Adipocyte (in vitro differentiated cells): Measurements from ENCODE around the gene ANKFY1.
A peak's percentile ranks its signal among the peaks of the same experiment; 100 is the strongest.
"Not testable (repeated sequence)": the region's sequence is repeated elsewhere in the genome, so short reads cannot be mapped to it uniquely, and the experiment has no call there.

Experiments
- DNase-seq: peaks from one replicate; pipeline ENCODE4 v3.0.0-alpha.2; 2015; ENCODE audit warnings: low read depth
- H3K27me3 ChIP-seq: replicated peaks from 2 replicates; pipeline ENCODE4 v1.7.0; 2013; ENCODE audit warnings: mild to moderate bottlenecking, low read length, moderate library complexity; ENCODE audit not compliant: control insufficient read depth, insufficient read depth
- H3K36me3 ChIP-seq: 2 replicates; pipeline ENCODE4 v1.7.0; 2013; ENCODE audit warnings: low read length, mild to moderate bottlenecking, moderate library complexity; ENCODE audit not compliant: control insufficient read depth, insufficient read depth, severe bottlenecking
- H3K4me1 ChIP-seq: 2 replicates; pipeline ENCODE4 v1.7.0; 2013; ENCODE audit warnings: mild to moderate bottlenecking, low read length, moderate library complexity; ENCODE audit not compliant: control insufficient read depth, insufficient read depth
- H3K4me3 ChIP-seq: 2 replicates; pipeline ENCODE4 v1.7.0; 2013; ENCODE audit warnings: mild to moderate bottlenecking, low read length, moderate library complexity
- H3K9ac ChIP-seq: 2 replicates; pipeline ENCODE4 v1.7.0; 2013; ENCODE audit warnings: mild to moderate bottlenecking, low read length, moderate library complexity
- H3K9me3 ChIP-seq: 2 replicates; pipeline ENCODE4 v1.7.0; 2013; ENCODE audit warnings: mild to moderate bottlenecking, low read length, moderate library complexity; ENCODE audit not compliant: control insufficient read depth

Gene ANKFY1

DNA sequence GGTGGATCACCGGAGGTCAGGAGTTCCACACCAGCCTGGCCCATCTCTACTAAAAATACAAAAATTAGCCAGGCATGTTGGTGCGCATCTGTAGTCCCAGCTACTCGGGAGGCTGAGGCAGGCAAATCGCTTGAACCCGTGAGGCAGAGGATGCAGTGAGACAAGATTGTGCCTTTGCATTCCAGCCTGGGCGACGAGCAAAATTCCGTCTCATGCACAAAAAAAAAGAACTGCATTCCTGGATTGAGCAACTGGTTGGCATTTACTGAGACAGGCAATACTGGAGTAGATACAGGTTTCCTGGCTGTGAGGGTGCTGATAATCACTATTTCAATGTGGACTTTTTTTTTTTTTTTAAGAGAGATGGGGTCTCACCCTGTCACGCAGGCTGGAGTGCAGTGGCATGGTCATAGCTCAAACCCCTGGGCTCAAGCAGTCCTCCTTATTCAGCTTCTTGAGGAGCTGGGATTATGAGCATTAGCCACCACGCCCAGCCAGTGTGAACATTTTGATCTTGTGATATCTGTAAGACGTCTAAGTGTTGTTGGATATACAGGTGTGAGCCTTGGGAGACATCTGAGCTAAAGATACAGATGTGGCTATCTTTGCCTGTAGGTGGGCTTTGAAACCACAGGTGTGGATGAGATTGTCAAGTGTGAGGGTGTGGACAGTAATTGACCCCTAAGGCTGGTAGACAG is 115.0 kb downstream of the ANKFY1 start:
- H3K36me3 ChIP-seq = peaks cover 13% of the 10 kb centered on the region
- no peak overlapping the region for H3K9ac ChIP-seq
- DNase-seq = no peak
- peaks cover 17% of the 10 kb centered on the region for H3K4me1 ChIP-seq
- H3K9me3 ChIP-seq = no peaks in the 10 kb centered on the region
- no peaks in the 10 kb centered on the region for H3K27me3 ChIP-seq
- H3K4me3 ChIP-seq = no peak overlapping the region

- Histone ChIP-seq H3K27me3 (no peaks in the 10 kb centered on the region), H3K4me3 (no peak overlapping the region), H3K36me3 (peaks cover 8% of the 10 kb centered on the region), H3K9ac (no peak overlapping the region), H3K4me1 (peaks cover 17% of the 10 kb centered on the region), H3K9me3 (no peaks in the 10 kb centered on the region)
- no peak for DNase-seq
Observed at GRCh38 chr17:4147751-4148310, 115.9 kb downstream of the ANKFY1 start.

DNA sequence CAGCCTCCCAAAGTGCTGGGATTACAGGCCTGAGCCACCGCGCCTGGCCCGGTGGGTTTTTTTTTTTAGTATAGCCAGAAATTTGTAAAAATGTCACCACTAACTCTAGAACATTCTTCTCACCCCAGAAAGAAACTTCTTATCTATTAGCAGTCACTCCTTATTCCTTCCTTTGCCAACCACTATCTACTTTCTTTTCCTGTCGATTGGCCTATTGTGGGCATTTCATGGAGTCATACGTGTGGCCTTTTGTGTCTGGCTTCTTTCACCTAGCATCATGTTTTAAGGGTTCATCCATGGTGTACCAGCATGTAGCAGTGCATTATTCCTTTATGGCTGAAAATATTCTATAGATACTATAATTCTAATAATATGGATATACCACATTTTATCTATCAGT is 117.1 kb downstream of the ANKFY1 start:
- H3K36me3 ChIP-seq = peaks cover 4% of the 10 kb centered on the region
- no peak for DNase-seq
- H3K9me3 ChIP-seq = no peaks in the 10 kb centered on the region
- H3K4me3 ChIP-seq = no peak overlapping the region
- H3K4me1 ChIP-seq = peaks cover 14% of the 10 kb centered on the region
- no peaks in the 10 kb centered on the region for H3K27me3 ChIP-seq
- no peak overlapping the region for H3K9ac ChIP-seq

GRCh38 chr17:4144422-4144747 is 119.4 kb downstream of the ANKFY1 start:
- Histone ChIP-seq H3K9ac (peak overlapping the region; percentile 99), H3K4me1 (peaks cover 30% of the 10 kb centered on the region), H3K36me3 (peaks cover 6% of the 10 kb centered on the region)

DNA sequence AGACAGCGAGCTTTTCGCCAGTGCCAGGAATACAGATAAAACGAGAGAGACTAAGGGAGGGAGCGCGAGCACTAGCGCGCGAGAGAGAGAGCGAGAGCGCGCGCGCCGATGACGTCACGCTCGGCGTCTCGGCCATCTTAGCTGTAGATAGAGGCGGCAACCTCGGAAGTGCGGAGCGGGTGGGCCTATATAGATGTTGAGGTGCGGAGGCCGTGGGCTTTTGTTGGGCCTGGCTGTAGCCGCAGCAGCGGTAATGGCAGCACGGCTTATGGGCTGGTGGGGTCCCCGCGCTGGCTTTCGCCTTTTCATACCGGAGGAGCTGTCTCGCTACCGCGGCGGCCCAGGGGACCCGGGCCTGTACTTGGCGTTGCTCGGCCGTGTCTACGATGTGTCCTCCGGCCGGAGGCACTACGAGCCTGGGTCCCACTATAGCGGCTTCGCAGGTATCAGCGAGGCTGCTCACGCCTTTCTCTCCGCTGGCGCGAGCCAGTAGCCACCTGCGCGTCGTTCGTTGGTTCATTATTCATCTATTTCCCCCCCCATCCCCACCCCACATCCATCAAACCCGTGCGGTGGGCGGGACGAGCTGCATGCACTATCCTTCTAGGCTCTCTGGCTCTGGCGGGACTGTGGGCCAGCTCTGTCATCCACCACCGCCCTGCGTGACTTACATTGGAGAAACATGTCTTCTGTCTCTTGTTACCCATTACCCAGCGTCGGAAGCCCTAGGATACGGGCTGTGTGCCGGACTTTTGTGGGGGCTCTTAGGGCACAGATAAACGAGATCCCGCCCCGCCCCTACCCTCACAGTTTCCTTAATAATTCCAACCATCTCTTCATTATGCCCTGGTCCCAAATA is 120.0 kb downstream of the ANKFY1 start:
- H3K36me3 ChIP-seq = peaks cover 6% of the 10 kb centered on the region
- no peaks in the 10 kb centered on the region for H3K9me3 ChIP-seq
- H3K27me3 ChIP-seq = no peaks in the 10 kb centered on the region
- H3K4me3 ChIP-seq = peak overlapping the region; percentile 95
- H3K4me1 ChIP-seq = peaks cover 32% of the 10 kb centered on the region
- peak; percentile 96 for DNase-seq
- peak overlapping the region; percentile 99 for H3K9ac ChIP-seq

More at GRCh38 chr17:4144422-4144747, 119.4 kb downstream of the ANKFY1 start:
- Histone ChIP-seq H3K4me3 (peak overlapping the region; percentile 95), H3K9me3 (no peaks in the 10 kb centered on the region), H3K27me3 (no peaks in the 10 kb centered on the region)
- DNase-seq = no peak

DNA sequence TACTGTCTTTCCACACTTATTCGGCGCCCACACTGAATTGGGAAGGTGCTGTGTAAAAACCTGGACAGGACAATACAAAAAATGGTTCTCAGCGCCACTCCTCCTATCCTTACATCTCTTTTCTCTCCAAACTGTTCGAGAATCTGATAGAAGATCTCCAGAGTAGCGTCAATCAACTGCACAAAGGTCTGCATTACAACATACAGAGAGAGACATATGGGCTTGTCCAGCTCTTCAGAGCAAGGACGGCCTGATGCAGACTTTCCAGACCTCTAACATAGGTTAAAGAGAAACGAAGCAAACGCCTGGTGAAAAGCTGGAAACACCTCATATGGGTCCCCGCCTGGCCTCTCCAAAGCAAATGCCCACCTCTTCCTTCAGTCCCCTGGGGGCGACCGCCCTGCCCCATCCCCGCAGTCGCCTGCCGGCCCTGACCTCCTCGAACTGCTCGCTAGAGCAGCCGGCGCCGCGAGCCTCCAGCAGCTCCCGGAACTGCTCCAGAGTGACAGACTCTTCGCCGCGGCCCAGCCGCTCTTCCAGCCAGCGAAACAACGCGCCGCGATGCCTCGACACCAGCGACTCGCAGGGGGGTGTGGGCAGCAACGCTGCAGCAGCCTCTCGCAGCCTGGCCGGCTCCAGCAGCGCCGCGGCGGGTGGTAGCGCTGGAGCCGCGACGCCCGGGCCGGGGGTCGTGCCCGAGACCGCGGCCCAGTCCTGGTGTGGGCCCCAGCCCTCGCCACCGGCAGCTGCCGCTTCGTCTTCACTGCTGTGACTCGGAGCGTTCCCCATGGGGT is 121.5 kb downstream of the ANKFY1 start:
- peak overlapping the region; percentile 95 for H3K4me3 ChIP-seq

GRCh38 chr17:4140125-4140524 is 123.7 kb downstream of the ANKFY1 start:
- Histone ChIP-seq H3K4me3 (no peak overlapping the region), H3K36me3 (peaks cover 10% of the 10 kb centered on the region), H3K9me3 (no peaks in the 10 kb centered on the region), H3K4me1 (peaks cover 51% of the 10 kb centered on the region), H3K9ac (no peak overlapping the region), H3K27me3 (no peaks in the 10 kb centered on the region)
- no peak for DNase-seq

More for the DNA sequence above, 121.5 kb downstream of the ANKFY1 start:
- Histone ChIP-seq H3K9me3 (no peaks in the 10 kb centered on the region), H3K9ac (peak overlapping the region; percentile 99), H3K36me3 (peaks cover 6% of the 10 kb centered on the region), H3K27me3 (no peaks in the 10 kb centered on the region), H3K4me1 (peaks cover 45% of the 10 kb centered on the region)
- peak; percentile 69 for DNase-seq

DNA sequence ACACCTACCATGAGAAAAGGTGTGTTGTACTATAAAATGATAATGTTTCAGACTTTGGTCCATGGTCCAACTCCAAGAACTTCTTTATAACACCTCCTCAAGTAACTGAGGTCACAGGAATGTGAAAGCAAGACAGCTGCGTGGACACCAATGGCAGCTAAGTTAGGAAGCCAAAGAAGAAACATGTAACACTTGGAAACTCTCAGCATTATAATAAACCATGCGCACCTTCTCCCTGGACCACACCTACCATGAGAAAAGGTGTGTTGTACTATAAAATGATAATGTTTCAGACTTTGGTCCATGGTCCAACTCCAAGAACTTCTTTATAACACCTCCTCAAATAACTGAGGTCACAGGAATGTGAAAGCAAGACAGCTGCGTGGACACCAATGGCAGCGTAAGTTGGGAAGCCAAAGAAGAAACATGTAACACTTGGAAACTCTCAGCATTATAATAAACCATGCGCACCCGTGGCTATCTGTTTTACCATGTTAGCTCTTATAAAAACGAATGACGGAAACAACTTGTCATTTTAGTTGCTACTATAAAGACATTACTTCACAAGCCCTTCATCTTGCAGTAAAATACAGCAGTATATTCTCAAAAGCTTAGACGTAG is 124.8 kb downstream of the ANKFY1 start:
- peaks cover 46% of the 10 kb centered on the region for H3K4me1 ChIP-seq
- H3K4me3 ChIP-seq, H3K9ac ChIP-seq, DNase-seq, H3K36me3 ChIP-seq, H3K9me3 ChIP-seq, H3K27me3 ChIP-seq: not testable (repeated sequence)

- Histone ChIP-seq H3K27me3 (no peaks in the 10 kb centered on the region), H3K4me1 (peaks cover 38% of the 10 kb centered on the region), H3K9ac (no peak overlapping the region), H3K9me3 (no peaks in the 10 kb centered on the region), H3K36me3 (peaks cover 10% of the 10 kb centered on the region), H3K4me3 (no peak overlapping the region)
- no peak for DNase-seq
Observed at GRCh38 chr17:4136373-4136772, 127.4 kb downstream of the ANKFY1 start.

DNA sequence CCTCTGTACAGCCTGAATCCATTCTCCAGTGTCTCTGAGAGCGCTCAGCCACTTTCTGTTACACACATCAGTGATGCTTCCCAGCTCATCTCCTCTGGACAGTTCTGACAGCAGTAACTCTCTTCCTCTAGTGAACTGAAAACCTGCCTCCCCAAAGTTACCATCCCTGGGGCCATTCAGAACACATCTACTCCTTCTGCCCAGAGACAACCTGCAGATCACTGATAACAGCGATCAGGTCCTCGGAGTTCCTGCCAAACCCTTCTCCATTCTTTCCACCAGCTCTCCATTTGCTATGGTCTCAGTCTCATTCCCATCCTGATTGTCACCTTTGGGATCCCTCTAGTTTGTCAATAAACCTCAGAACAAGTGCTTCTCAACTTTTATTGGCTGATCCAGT is 128.3 kb downstream of the ANKFY1 start:
- Histone ChIP-seq H3K4me3 (no peak overlapping the region), H3K4me1 (peaks cover 38% of the 10 kb centered on the region), H3K27me3 (no peaks in the 10 kb centered on the region), H3K9me3 (no peaks in the 10 kb centered on the region), H3K9ac (no peak overlapping the region), H3K36me3 (peaks cover 10% of the 10 kb centered on the region)
- no peak for DNase-seq
